H1 (cell line): ENCODE results near the gene DAGLA.

Experiments used
- CHD1 ChIP-seq: IDR thresholded peaks from 2 replicates; pipeline ENCODE4 v1.6.1; 2012; ENCODE audit warnings: low read depth, low read length, improper control_type of control experiment
- KDM4A ChIP-seq: IDR thresholded peaks from one replicate; pipeline ENCODE4 v1.7.1; 2012; ENCODE audit warnings: low read depth, mild to moderate bottlenecking, moderate library complexity, low read length, inconsistent platforms; ENCODE audit not compliant: severe bottlenecking
- KDM5A ChIP-seq: fragments of 200-600 bp; IDR thresholded peaks from 2 replicates; pipeline ENCODE4 v1.7.1; 2012; ENCODE audit warnings: mild to moderate bottlenecking, low read length, inconsistent platforms, mixed read lengths
- POLR2A ChIP-seq, 2 experiments: IDR thresholded peaks; 1 replicate in 1 of 2; 2 replicates in 1 of 2; pipeline ENCODE4 v1.6.1; 2011; ENCODE audit warnings: low read depth in 2 of 2, low read length in 2 of 2, mild to moderate bottlenecking in 2 of 2; ENCODE audit errors: control extremely low read depth in 1 of 2
- POLR2AphosphoS5 ChIP-seq: IDR thresholded peaks from 2 replicates; pipeline ENCODE4 v1.6.1; 2011; ENCODE audit warnings: low read depth, low read length
- RFX5 ChIP-seq: IDR thresholded peaks from 2 replicates; pipeline ENCODE4 v1.6.1; 2011; ENCODE audit warnings: low read depth, low read length, improper control_type of control experiment, borderline replicate concordance
- TBP ChIP-seq: IDR thresholded peaks from 2 replicates; pipeline ENCODE4 v1.6.1; 2011; ENCODE audit warnings: low read depth, low read length, improper control_type of control experiment
- TF ChIP-seq, protein P1 (sequence below), 3 experiments: IDR thresholded peaks; 1 replicate in 2 of 3; 2 replicates in 1 of 3; pipeline versions ENCODE4 v1.5.1 to v1.6.1; 2011; ENCODE audit warnings: low read length in 3 of 3, mild to moderate bottlenecking in 3 of 3, inconsistent platforms in 2 of 3, low read depth in 1 of 3, moderate library complexity in 1 of 3; ENCODE audit not compliant: insufficient read depth in 1 of 3; ENCODE audit errors: control extremely low read depth in 1 of 3

DNA sequence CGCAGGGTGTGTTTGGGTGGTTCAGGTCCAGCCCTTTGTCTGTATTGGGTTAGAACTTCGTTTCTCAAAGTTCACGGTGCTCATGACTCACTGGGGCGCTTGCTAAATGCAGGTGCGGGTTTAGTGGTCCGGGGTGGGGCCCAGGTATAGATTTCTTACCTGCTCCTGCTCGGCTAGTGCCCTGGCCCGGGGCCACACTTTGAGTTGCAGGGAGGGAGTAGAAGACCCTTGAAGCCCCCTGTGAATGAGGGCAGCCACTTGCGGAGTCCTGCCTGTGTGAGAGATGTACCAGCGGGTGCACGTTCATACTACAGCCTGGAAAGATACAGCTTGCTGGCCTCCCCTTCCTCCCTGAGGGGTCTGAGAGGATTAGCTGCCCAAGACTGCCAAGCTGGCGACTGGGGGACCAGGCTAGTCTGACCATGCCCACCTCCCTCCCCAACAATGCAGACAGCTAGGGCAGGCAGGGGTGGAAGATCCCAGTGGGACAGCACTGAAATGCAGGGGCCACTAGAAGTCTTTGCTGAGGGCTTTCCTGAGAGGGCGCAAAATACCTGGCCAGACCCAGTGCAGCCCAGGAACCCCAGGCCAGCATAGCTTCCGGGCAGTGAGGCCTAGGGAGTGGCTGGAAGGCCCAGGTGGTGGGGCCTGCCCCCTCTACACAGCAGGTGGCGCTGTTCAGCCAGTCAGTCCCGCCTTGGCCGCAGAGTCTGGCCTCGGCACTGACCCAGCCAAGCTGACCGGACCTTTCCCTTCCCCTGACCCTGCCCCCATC is 67.2 kb downstream of the DAGLA start:
- no peak for TF ChIP-seq POLR2A (IDR thresholded peaks at IDR 0.05; ENCODE audit: control extremely low read depth in 1 of 2, low read depth in 2 of 2, low read length in 2 of 2)
- TF ChIP-seq CHD1: no peak
- TF ChIP-seq KDM4A: no peak
- TF ChIP-seq, protein P1, sequence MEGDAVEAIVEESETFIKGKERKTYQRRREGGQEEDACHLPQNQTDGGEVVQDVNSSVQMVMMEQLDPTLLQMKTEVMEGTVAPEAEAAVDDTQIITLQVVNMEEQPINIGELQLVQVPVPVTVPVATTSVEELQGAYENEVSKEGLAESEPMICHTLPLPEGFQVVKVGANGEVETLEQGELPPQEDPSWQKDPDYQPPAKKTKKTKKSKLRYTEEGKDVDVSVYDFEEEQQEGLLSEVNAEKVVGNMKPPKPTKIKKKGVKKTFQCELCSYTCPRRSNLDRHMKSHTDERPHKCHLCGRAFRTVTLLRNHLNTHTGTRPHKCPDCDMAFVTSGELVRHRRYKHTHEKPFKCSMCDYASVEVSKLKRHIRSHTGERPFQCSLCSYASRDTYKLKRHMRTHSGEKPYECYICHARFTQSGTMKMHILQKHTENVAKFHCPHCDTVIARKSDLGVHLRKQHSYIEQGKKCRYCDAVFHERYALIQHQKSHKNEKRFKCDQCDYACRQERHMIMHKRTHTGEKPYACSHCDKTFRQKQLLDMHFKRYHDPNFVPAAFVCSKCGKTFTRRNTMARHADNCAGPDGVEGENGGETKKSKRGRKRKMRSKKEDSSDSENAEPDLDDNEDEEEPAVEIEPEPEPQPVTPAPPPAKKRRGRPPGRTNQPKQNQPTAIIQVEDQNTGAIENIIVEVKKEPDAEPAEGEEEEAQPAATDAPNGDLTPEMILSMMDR (IDR thresholded peaks at IDR 0.05; ENCODE audit: control extremely low read depth in 1 of 3, insufficient read depth in 1 of 3, low read depth in 1 of 3, low read length in 3 of 3): peak in 2 of 3 experiments; percentile 87 to 95; a peak in 3 of 4 replicates
- 0 out of 2 replicates have a peak, but pooled peaks have one; percentile 19 for TF ChIP-seq TBP
- TF ChIP-seq KDM5A: no peak
- no peak for TF ChIP-seq POLR2AphosphoS5
- TF ChIP-seq RFX5: no peak
